HepG2 (cell line): Measurements from ENCODE around the gene ATN1. TPM values are rescaled to one million over a fixed set of nuclear protein-coding genes. Genes with fewer than 3 reads are reported as not detected.

ENCODE experiments used
- MBD4 ChIP-seq: IDR thresholded peaks from 2 replicates; pipeline ENCODE4 v1.6.1; 2012; ENCODE audit warnings: low read length, inconsistent platforms, borderline replicate concordance
- MXD4 ChIP-seq: IDR thresholded peaks from 2 replicates; pipeline ENCODE4 v1.6.1; 2016; ENCODE audit warnings: mild to moderate bottlenecking, missing biosample characterization, missing genetic modification reagents
- RFXAP ChIP-seq: sonication (generic); formaldehyde crosslinking; IDR thresholded peaks from 2 replicates; pipeline ENCODE4 v1.4.0; 2020; ENCODE audit warnings: missing genetic modification reagents, borderline replicate concordance
- SAP130 ChIP-seq: IDR thresholded peaks from 2 replicates; pipeline ENCODE4 v1.6.1; 2016; ENCODE audit warnings: low read depth
- SNAPC2 ChIP-seq: sonication (generic); formaldehyde crosslinking; IDR thresholded peaks from 2 replicates; pipeline ENCODE4 v1.8.1; 2022; ENCODE audit warnings: mild to moderate bottlenecking, missing genetic modification reagents
- SNAPC4 ChIP-seq: sonication (generic); formaldehyde crosslinking; IDR thresholded peaks from 2 replicates; pipeline ENCODE4 v1.4.0; 2020; ENCODE audit warnings: mild to moderate bottlenecking, missing genetic modification reagents
- SOX13 ChIP-seq, 3 experiments: fragments of 450-650 bp in 1 of 3; sonication (generic) in 1 of 3; formaldehyde crosslinking in 1 of 3; IDR thresholded peaks in 2 of 3; conservative IDR thresholded peaks in 1 of 3; 2 replicates each; pipeline versions ENCODE4 v1.5.0 to v1.6.1; 2016 to 2020; ENCODE audit warnings: antibody characterized with exemption in 1 of 3, mild to moderate bottlenecking in 1 of 3, missing compliant biosample characterization in 1 of 3, missing genetic modification reagents in 1 of 3, moderate library complexity in 1 of 3
- THAP11 ChIP-seq: IDR thresholded peaks from 2 replicates; pipeline ENCODE4 v1.6.1; 2016; ENCODE audit warnings: missing biosample characterization, missing genetic modification reagents
- THYN1 ChIP-seq: sonication (generic); formaldehyde crosslinking; IDR thresholded peaks from 2 replicates; pipeline ENCODE4 v1.8.1; 2023; ENCODE audit warnings: low read depth, mild to moderate bottlenecking, moderate library complexity, missing genetic modification reagents, borderline replicate concordance
- ZBTB2 ChIP-seq: sonication (generic); formaldehyde crosslinking; IDR thresholded peaks from 2 replicates; pipeline ENCODE4 v1.8.0; 2022; ENCODE audit warnings: low read depth, missing genetic modification reagents
- ZBTB37 ChIP-seq: sonication (generic); formaldehyde crosslinking; IDR thresholded peaks from 2 replicates; pipeline ENCODE4 v1.4.0; 2020; ENCODE audit warnings: mild to moderate bottlenecking, missing genetic modification reagents
- ZBTB44 ChIP-seq: sonication (generic); formaldehyde crosslinking; IDR thresholded peaks from 2 replicates; pipeline ENCODE4 v1.4.0; 2020; ENCODE audit warnings: missing genetic modification reagents
- ZEB1 ChIP-seq: IDR thresholded peaks from 2 replicates; pipeline ENCODE4 v1.6.1; 2012; ENCODE audit warnings: mild to moderate bottlenecking, low read depth, inconsistent platforms; ENCODE audit not compliant: insufficient replicate concordance
- ZNF280B ChIP-seq: sonication (generic); formaldehyde crosslinking; IDR thresholded peaks from 2 replicates; pipeline ENCODE4 v1.5.0; 2020; ENCODE audit warnings: missing genetic modification reagents, mild to moderate bottlenecking, borderline replicate concordance
- ZNF768 ChIP-seq: sonication (generic); formaldehyde crosslinking; IDR thresholded peaks from 2 replicates; pipeline ENCODE4 v1.4.0; 2020; ENCODE audit warnings: missing genetic modification reagents
- ZNF879 ChIP-seq: sonication (generic); formaldehyde crosslinking; IDR thresholded peaks from 2 replicates; pipeline ENCODE4 v1.8.1; 2023; ENCODE audit warnings: missing genetic modification reagents
- ZNF891 ChIP-seq: sonication (generic); formaldehyde crosslinking; IDR thresholded peaks from 2 replicates; pipeline ENCODE4 v1.5.0; 2020; ENCODE audit warnings: mild to moderate bottlenecking, missing genetic modification reagents
- ZSCAN21 ChIP-seq: sonication (generic); formaldehyde crosslinking; IDR thresholded peaks from 2 replicates; pipeline ENCODE4 v1.8.0; 2022; ENCODE audit warnings: mild to moderate bottlenecking, missing genetic modification reagents, moderate library complexity, borderline replicate concordance
- polyA plus RNA-seq, 8 experiments: library from polyadenylated mRNA; depleted of rRNA in 3 of 8; stranded (reverse) in 7 of 8; unstranded in 1 of 8; fragments of >200 nt; fragmentation: Illumina TruSeq in 4 of 8; extraction: Trizol in 4 of 8; gene quantifications; 2 replicates each; pipeline versions ENCODE4 v1.2.1 to v1.2.3, GENCODE V29; 2011 to 2016; ENCODE audit warnings: low read depth in 4 of 8, missing spikeins in 1 of 8, mixed read lengths in 1 of 8; ENCODE audit not compliant: insufficient read depth in 1 of 8
- total RNA-seq, 5 experiments: library from RNA; depleted of rRNA; stranded (reverse); fragments of >200 nt; fragmentation: Illumina TruSeq; extraction: Trizol; gene quantifications; 2 replicates each; pipeline ENCODE4 v1.2.3, GENCODE V29; 2016; ENCODE audit warnings: low read depth in 1 of 5

ATN1 gene
- total and polyA plus RNA-seq, 2 of the 13 experiments (the other 11 are each of a cell fraction or from before 2014, with no cell fraction given), result 2.1 to 8.6 TPM

- no peak for TF ChIP-seq ZBTB37 (CRISPR knock-in tag)
- TF ChIP-seq SNAPC2 (CRISPR knock-in tag), result no peak
- TF ChIP-seq THAP11 (CRISPR knock-in tag), result no peak
- TF ChIP-seq ZNF768 (CRISPR knock-in tag), result no peak
- TF ChIP-seq MXD4 (CRISPR knock-in tag), result peak; percentile 26; the same call in 1 of the 2 replicates
- TF ChIP-seq ZSCAN21, result no peak
- TF ChIP-seq RFXAP (CRISPR knock-in tag), result no peak
- no peak for TF ChIP-seq SOX13 (IDR thresholded peaks at IDR 0.05)
- no peak for TF ChIP-seq SOX13 (CRISPR knock-in tag; conservative IDR thresholded peaks at IDR 0.05 in 1 of 2, IDR thresholded peaks at IDR 0.05 in 1 of 2)
- TF ChIP-seq THYN1 (CRISPR knock-in tag), result no peak
- no peak for TF ChIP-seq ZBTB2
- TF ChIP-seq ZEB1, result no peak
- TF ChIP-seq SAP130 (CRISPR knock-in tag), result peak; percentile 61
- TF ChIP-seq ZNF879 (CRISPR knock-in tag), result no peak
- TF ChIP-seq MBD4, result no peak
- no peak for TF ChIP-seq ZNF280B (CRISPR knock-in tag)
- TF ChIP-seq ZNF891, result no peak
- no peak for TF ChIP-seq ZBTB44 (CRISPR knock-in tag)
- TF ChIP-seq SNAPC4 (CRISPR knock-in tag), result no peak
These were observed 37.4 kb downstream of the ATN1 start (continued) for GRCh38 chr12:6965026-6965661.
